Right lobe of liver (tissue), 6 donors: ENCODE measurements around the gene RNF31. TPM values are rescaled to one million over a fixed set of nuclear protein-coding genes. Genes with fewer than 3 reads are reported as not detected.

ENCODE experiments used
- ATAC-seq, 4 donors: fragments of 200-7000 bp; cut with Tn5 transposase; one replicate each; pipeline ENCODE4 v1.9.1; 2020; ENCODE audit warnings: mild to moderate bottlenecking in 4 of 4, moderate library complexity in 4 of 4
- DNase-seq, 3 donors: peaks; one replicate each; pipeline ENCODE4 v3.0.0-alpha.2; 2020
- H3K27ac ChIP-seq, 3 donors: fragments of 200-600 bp; one replicate each; pipeline ENCODE4 v1.8.0; 2022
- H3K27me3 ChIP-seq, 2 donors: fragments of 200-600 bp; one replicate each; pipeline ENCODE4 v1.8.0; 2022
- H3K36me3 ChIP-seq, 4 donors: fragments of 200-600 bp; sonication (generic) in 1 of 4; one replicate each; pipeline versions ENCODE4 v1.5.1 to v1.8.0; 2017 to 2022; ENCODE audit warnings: control low read depth in 1 of 4
- H3K4me1 ChIP-seq, 4 donors: fragments of 200-600 bp; sonication (generic) in 1 of 4; one replicate each; pipeline versions ENCODE4 v1.5.1 to v1.8.0; 2017 to 2022; ENCODE audit warnings: control low read depth in 1 of 4
- H3K4me3 ChIP-seq, 3 donors: fragments of 200-600 bp; one replicate each; pipeline ENCODE4 v1.8.0; 2022
- H3K9me3 ChIP-seq, 4 donors: fragments of 200-600 bp; sonication (generic) in 1 of 4; one replicate each; pipeline versions ENCODE4 v1.5.1 to v1.8.0; 2017 to 2022; ENCODE audit warnings: control low read depth in 1 of 4
- POLR2A ChIP-seq: fragments of 450-650 bp; IDR thresholded peaks from one replicate; pipeline ENCODE4 v1.6.1; 2017; ENCODE audit warnings: antibody characterized with exemption, mild to moderate bottlenecking
- WGBS: methylation state at CpG from one replicate; pipeline ENCODE4 v1.1.6; 2018; ENCODE audit warnings: low coverage, low lambda C conversion rate; ENCODE audit not compliant: insufficient coverage; ENCODE audit errors: missing lambda C conversion rate; 5-methylcytosine and 5-hydroxymethylcytosine counted together
- intact Hi-C, 2 donors: fragments of 100-400 bp; cut with DNase I; formaldehyde crosslinking; loops; one replicate each; pipeline versions ENCODE4 v1.11.2 to v1.14.1; 2022
- total RNA-seq, 6 experiments: library from RNA; depleted of rRNA in 2 of 6; stranded (reverse); fragments of >200 nt in 2 of 6; fragmentation: NEBNext Ultra II Directional in 3 of 6; extraction: Animal tissue kit (Norgen Biotek cat#: 25700) in 3 of 6; gene quantifications; one replicate each; pipeline versions ENCODE4 v1.1.0 to v1.2.4, GENCODE V29; 2016 to 2023
- TF ChIP-seq, protein P1 (sequence below), 4 donors: fragments of 200-600 bp in 3 of 4; fragments of 450-650 bp in 1 of 4; IDR thresholded peaks; one replicate each; pipeline versions ENCODE4 v1.5.1 to v1.8.0; 2016 to 2022; ENCODE audit warnings: antibody characterized with exemption in 4 of 4, mild to moderate bottlenecking in 2 of 4
- donor health status: DM: no; HTN: yes; CAD: no.
- donor health status: DM: no; HTN: no; CAD: no.
- donor health status: DM: no; HTN: no; CAD: no.
- donor health status: DM: no; HTN: yes; CAD: no.
- donor health status: DM: no; HTN: yes; CAD: no.

Gene RNF31
- total RNA-seq, 6 experiments from 2014 or later, result 17.5 to 39.6 (median 26.2) TPM

GRCh38 chr14:24141097-24141880 lies 6.0 kb upstream of the RNF31 start, which contains the start of gene EMC9:
Gene EMC9, minus strand, starts transcription at chr14:24141591. Its CDS starts 287 bp downstream, at chr14:24141304.
- Histone ChIP-seq H3K27me3 (no peaks in the 10 kb centered on the region), H3K4me3 (peak within 1 kb of the TSS; percentile 70 to 81 (median 75)), H3K9me3 (no peaks in the 10 kb centered on the region), H3K4me1 (peaks cover 0 to 47% (median 9%) of the 10 kb centered on the region in 4 donors), H3K36me3 (peaks cover 0 to 32% (median 6%) of the 10 kb centered on the region in 4 donors), H3K27ac (peak within 1 kb of the TSS; percentile 57 to 81 (median 77))
- intact Hi-C loops, result no loop called here
- peak; percentile 86 for TF ChIP-seq POLR2A
- TF ChIP-seq, protein P1, sequence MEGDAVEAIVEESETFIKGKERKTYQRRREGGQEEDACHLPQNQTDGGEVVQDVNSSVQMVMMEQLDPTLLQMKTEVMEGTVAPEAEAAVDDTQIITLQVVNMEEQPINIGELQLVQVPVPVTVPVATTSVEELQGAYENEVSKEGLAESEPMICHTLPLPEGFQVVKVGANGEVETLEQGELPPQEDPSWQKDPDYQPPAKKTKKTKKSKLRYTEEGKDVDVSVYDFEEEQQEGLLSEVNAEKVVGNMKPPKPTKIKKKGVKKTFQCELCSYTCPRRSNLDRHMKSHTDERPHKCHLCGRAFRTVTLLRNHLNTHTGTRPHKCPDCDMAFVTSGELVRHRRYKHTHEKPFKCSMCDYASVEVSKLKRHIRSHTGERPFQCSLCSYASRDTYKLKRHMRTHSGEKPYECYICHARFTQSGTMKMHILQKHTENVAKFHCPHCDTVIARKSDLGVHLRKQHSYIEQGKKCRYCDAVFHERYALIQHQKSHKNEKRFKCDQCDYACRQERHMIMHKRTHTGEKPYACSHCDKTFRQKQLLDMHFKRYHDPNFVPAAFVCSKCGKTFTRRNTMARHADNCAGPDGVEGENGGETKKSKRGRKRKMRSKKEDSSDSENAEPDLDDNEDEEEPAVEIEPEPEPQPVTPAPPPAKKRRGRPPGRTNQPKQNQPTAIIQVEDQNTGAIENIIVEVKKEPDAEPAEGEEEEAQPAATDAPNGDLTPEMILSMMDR (IDR thresholded peaks at IDR 0.05), result peak; percentile 28 to 82 (median 41)
- under 1% methylated on average over 26 of the region's 65 CpGs for WGBS
- peak; percentile 100 for DNase-seq
- peak; percentile 89 to 95 (median 92) for ATAC-seq

DNA sequence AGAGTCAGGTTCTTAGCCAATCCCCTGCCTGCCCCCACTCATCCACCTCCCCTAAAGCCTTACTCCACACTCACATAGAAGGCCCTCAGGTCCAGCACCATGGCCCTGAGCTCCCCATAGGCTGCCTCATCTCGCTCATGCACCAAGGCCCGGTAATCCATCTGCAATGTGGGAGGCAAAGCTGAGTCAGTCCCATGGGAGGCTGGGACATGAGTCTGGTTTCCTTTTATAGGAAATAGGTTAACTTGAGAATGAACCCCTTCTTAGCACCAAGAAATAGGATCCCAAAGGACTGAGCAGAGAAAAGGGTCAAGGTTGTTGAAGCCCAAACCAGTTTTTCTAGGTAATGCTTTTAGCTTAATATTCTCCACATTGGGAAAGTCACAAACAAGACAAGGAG lies 3.8 kb upstream of the RNF31 start:
- no peak for ATAC-seq
- H3K27me3 ChIP-seq, result no peaks in the 10 kb centered on the region
- no peak overlapping the region for H3K4me3 ChIP-seq
- H3K9me3 ChIP-seq, result no peaks in the 10 kb centered on the region
- H3K4me1 ChIP-seq, result peaks cover 0 to 39% (median 9%) of the 10 kb centered on the region in 4 donors
- TF ChIP-seq POLR2A, result no peak
- TF ChIP-seq, protein P1 (IDR thresholded peaks at IDR 0.05), result no peak
- no peak overlapping the region for H3K27ac ChIP-seq
- 100% methylated on average over 2 of the region's 2 CpGs for WGBS
- intact Hi-C loops, result no loop called here
- DNase-seq, result peak in 1 of 3 donors; percentile 23
- peaks cover 0 to 25% (median 5%) of the 10 kb centered on the region in 4 donors for H3K36me3 ChIP-seq

GRCh38 chr14:24144451-24144850 lies 2.8 kb upstream of the RNF31 start:
- no peak for TF ChIP-seq POLR2A
- TF ChIP-seq, protein P1 (IDR thresholded peaks at IDR 0.05), result no peak
- no peak overlapping the region for H3K27ac ChIP-seq
- DNase-seq, result no peak
- no peak for ATAC-seq
- WGBS, result 100% methylated on average over 1 of the region's 1 CpG
- intact Hi-C loops, result no loop called here
- no peaks in the 10 kb centered on the region for H3K9me3 ChIP-seq
- peaks cover 0 to 32% (median 9%) of the 10 kb centered on the region in 4 donors for H3K4me1 ChIP-seq
- H3K36me3 ChIP-seq, result peaks cover 0 to 23% (median 3%) of the 10 kb centered on the region in 4 donors
- no peaks in the 10 kb centered on the region for H3K27me3 ChIP-seq
- H3K4me3 ChIP-seq, result no peak overlapping the region

DNA sequence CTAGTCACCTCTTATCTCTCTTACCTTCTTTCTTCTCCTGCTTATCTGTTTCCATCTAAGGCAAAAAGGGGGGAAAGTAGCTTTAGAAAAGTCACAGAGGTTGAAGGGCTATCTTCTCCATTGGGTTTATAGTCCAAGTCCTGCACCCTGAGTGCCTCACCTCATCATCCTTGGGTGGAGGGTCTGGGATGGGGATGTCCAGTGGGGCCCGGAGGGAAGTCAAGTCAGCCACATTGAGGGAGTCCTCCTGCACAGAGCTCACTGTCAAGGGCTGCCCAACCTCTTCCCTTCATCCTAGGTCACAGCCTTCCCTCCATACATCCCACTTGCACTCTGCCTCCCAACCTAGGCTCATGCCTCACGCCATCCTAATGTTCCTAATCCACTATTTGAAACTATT lies 2.1 kb upstream of the RNF31 start:
- H3K4me3 ChIP-seq, result peak overlapping the region in 1 of 3 donors; percentile 86
- TF ChIP-seq, protein P1 (IDR thresholded peaks at IDR 0.05), result no peak
- TF ChIP-seq POLR2A, result no peak
- no peaks in the 10 kb centered on the region for H3K27me3 ChIP-seq
- intact Hi-C loops, result no loop called here
- ATAC-seq (no peak), DNase-seq (no peak)
- peaks cover 0 to 26% (median 6%) of the 10 kb centered on the region in 4 donors for H3K36me3 ChIP-seq
- no peaks in the 10 kb centered on the region for H3K9me3 ChIP-seq
- 75% methylated on average over 1 of the region's 2 CpGs for WGBS
- H3K4me1 ChIP-seq, result peaks cover 0 to 25% (median 7%) of the 10 kb centered on the region in 4 donors
- H3K27ac ChIP-seq, result no peak overlapping the region
